ENCODE data around the gene ZDHHC8. TPM values are rescaled to one million over a fixed set of nuclear protein-coding genes. Genes with fewer than 3 reads are reported as not detected.

Gene ZDHHC8
- total RNA-seq, 1 experiment from 2014 or later = 39.9 TPM

DNA sequence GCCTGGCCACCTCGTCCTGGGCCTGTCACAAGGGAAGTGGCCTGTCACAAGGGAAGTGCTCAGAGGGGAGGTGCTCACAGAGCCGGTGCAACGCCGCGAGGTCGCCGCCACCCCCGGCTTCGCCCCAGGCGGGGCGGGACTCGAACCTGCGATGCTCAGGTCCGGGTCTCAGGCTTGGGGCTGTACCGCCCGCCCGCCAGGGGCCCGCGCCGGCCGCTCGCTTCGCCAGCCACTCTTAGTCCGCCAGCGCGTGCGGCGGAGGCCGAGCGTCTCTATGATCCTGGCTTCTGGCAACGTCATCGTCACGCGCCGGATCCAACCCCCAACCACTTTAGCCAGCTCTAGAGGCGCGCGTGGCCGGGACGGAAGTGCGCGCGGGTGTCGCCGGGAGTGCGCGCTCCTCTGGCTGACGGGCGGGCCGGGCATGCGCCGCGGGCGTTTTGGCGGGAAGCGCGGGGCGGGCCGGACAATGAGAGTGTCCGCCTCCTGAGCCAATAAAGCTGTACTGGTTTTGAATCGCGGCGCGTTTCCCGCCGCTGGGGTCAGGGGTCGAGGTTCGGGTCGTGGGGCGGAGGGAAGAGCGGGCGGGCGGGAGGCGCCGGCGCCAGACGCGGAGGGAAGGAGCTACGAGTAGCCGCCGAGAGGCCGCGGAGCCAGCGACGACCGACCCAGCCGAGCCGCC, 14.5 kb upstream of the ZDHHC8 start, which contains the start of gene TRMT2A:
Gene TRMT2A (minus strand): TSS at position 276 of the 682 bp plus-strand sequence. CDS start 320 bp downstream, outside the sequence.
- peaks cover 5% of the 10 kb centered on the region for H3K36me3 ChIP-seq (ENCODE audit: control insufficient read depth, insufficient read depth, low read length)
- BruUV-seq (replicated peaks) = no TSS peak
- H3K4me3 ChIP-seq (ENCODE audit: low read depth, low read length) = peak within 1 kb of the TSS; percentile 87
- Mint-ChIP-seq H3K36me3 (ENCODE audit: insufficient read depth, unreplicated experiment) (peaks cover 90% of the 10 kb centered on the region), H3K9me3 (ENCODE audit: unreplicated experiment) (no peaks in the 10 kb centered on the region), H3K4me1 (ENCODE audit: low read depth, unreplicated experiment) (peaks cover 6% of the 10 kb centered on the region), H3K27ac (ENCODE audit: unreplicated experiment) (peak within 1 kb of the TSS; percentile 87), H3K4me3 (ENCODE audit: unreplicated experiment) (peak within 1 kb of the TSS; percentile 81), H3K27me3 (ENCODE audit: insufficient read depth, unreplicated experiment) (no peaks in the 10 kb centered on the region)
- ChIA-PET CTCF (interaction anchor here (0.6 to 1.4 kb wide), 3 partner anchors 10 to 154 kb away, joined by 3 to 5 read pairs (median 5); no protein-coding TSS in a partner anchor), POLR2A (interaction anchor here (0.6 to 1.2 kb wide), 6 partner anchors 9 to 175 kb away, joined by 3 to 7 read pairs (median 4); partner anchors contain the start of genes COMT, DGCR8, TANGO2 and TXNRD2)
- peak; percentile 97 to 99 for DNase-seq
- intact Hi-C loops (cut with micrococcal nuclease; ENCODE audit: unreplicated experiment) = loop anchor here (1.0 to 10.0 kb wide), 2 partner anchors 37 to 152 kb away; partner anchors contain the start of gene DGCR8
- TF ChIP-seq, protein P1, sequence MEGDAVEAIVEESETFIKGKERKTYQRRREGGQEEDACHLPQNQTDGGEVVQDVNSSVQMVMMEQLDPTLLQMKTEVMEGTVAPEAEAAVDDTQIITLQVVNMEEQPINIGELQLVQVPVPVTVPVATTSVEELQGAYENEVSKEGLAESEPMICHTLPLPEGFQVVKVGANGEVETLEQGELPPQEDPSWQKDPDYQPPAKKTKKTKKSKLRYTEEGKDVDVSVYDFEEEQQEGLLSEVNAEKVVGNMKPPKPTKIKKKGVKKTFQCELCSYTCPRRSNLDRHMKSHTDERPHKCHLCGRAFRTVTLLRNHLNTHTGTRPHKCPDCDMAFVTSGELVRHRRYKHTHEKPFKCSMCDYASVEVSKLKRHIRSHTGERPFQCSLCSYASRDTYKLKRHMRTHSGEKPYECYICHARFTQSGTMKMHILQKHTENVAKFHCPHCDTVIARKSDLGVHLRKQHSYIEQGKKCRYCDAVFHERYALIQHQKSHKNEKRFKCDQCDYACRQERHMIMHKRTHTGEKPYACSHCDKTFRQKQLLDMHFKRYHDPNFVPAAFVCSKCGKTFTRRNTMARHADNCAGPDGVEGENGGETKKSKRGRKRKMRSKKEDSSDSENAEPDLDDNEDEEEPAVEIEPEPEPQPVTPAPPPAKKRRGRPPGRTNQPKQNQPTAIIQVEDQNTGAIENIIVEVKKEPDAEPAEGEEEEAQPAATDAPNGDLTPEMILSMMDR (IDR thresholded peaks at IDR 0.05; ENCODE audit: insufficient read depth in 1 of 2, low read depth in 1 of 2, low read length in 1 of 2, severe bottlenecking in 1 of 2, unreplicated experiment in 1 of 2) = peak in 1 of 2 experiments; percentile 17
- H3K9me3 ChIP-seq = no peaks in the 10 kb centered on the region; the same call in 1 of the 2 replicates
- peaks cover 22% of the 10 kb centered on the region for H3K4me1 ChIP-seq
- H3K27me3 ChIP-seq (replicated peaks; ENCODE audit: control insufficient read depth, insufficient read depth, low read length) = no peaks in the 10 kb centered on the region

DNA sequence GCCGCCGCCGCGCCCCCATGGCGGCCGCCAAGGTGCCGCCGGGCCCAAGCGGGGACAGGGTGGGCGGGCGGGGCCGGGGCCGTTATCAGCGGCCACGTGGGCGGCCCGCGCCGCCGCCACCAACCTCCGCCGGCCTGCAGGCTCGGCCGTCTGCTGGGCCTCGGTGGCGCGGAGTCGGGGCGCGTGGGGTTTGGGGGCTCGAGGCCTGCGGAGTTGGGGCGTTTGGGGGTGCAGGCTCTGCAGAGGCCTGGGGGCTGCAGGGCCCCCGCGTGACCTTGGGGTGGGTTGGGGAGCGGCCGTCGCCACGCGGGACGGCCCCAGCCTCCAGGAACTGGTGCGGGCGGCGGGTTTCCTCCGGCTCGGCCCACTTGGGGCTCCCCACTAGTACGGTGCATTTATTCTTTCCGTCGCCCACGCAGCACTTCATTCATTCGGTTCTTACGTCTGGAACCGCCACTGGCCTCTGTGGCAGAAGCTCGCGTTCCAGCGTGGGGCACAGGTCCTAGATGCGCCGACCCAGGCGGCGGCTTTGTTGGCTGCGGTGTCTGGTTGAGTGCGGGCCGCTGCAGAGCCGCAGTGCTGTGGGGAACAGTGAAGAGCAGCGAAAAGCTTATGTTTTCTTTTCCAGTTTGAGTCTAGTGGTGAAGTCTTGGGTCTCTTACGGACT, 13.8 kb upstream of the ZDHHC8 start:
- no peak for DNase-seq
- peaks cover 6% of the 10 kb centered on the region for H3K4me1 Mint-ChIP-seq (ENCODE audit: low read depth, unreplicated experiment)
- Histone ChIP-seq H3K4me3 (ENCODE audit: low read depth, low read length) (peak overlapping the region; percentile 87), H3K27me3 (replicated peaks; ENCODE audit: control insufficient read depth, insufficient read depth, low read length) (no peaks in the 10 kb centered on the region), H3K9me3 (no peaks in the 10 kb centered on the region; the same call in 1 of the 2 replicates), H3K4me1 (peaks cover 22% of the 10 kb centered on the region), H3K36me3 (ENCODE audit: control insufficient read depth, insufficient read depth, low read length) (peaks cover 4% of the 10 kb centered on the region)
- H3K4me3 Mint-ChIP-seq (ENCODE audit: unreplicated experiment) = peak overlapping the region; percentile 81
- intact Hi-C loops (cut with micrococcal nuclease; ENCODE audit: unreplicated experiment) = loop anchor here (1.0 to 10.0 kb wide), 2 partner anchors 37 to 153 kb away; partner anchors contain the start of gene DGCR8
- ChIA-PET POLR2A (interaction anchor here (0.6 to 1.2 kb wide), 5 partner anchors 9 to 176 kb away, joined by 3 to 7 read pairs (median 4); partner anchors contain the start of genes COMT, DGCR8, TANGO2 and TXNRD2), CTCF (interaction anchor here (1.3 to 1.4 kb wide), 2 partner anchors 11 to 155 kb away, joined by 3 to 5 read pairs; no protein-coding TSS in a partner anchor)
- peak overlapping the region; percentile 87 for H3K27ac Mint-ChIP-seq (ENCODE audit: unreplicated experiment)
- H3K36me3 Mint-ChIP-seq (ENCODE audit: insufficient read depth, unreplicated experiment) = peaks cover 90% of the 10 kb centered on the region
- no peaks in the 10 kb centered on the region for H3K9me3 Mint-ChIP-seq (ENCODE audit: unreplicated experiment)
- TF ChIP-seq, protein P1 (IDR thresholded peaks at IDR 0.05; ENCODE audit: insufficient read depth in 1 of 2, low read depth in 1 of 2, low read length in 1 of 2, severe bottlenecking in 1 of 2, unreplicated experiment in 1 of 2) = no peak
- BruUV-seq (replicated peaks) = no TSS peak
- H3K27me3 Mint-ChIP-seq (ENCODE audit: insufficient read depth, unreplicated experiment) = no peaks in the 10 kb centered on the region

All from Caco-2 (cell line).